Measurements from ENCODE around the gene INSYN2B. TPM values are rescaled to one million over a fixed set of nuclear protein-coding genes. Genes with fewer than 3 reads are reported as not detected.

The INSYN2B gene
- total and polyA plus RNA-seq, 2 experiments from 2014 or later = not detected

- no peak for TF ChIP-seq REST (IDR thresholded peaks at IDR 0.05; ENCODE audit: unreplicated experiment)
- no peak for TF ChIP-seq EZH2phosphoT487 (IDR thresholded peaks at IDR 0.05; ENCODE audit: unreplicated experiment)
- TF ChIP-seq ZNF114 (CRISPR knock-in tag; IDR thresholded peaks at IDR 0.05) = no peak
Measured at GRCh38 chr5:169958278-169958677, 22.0 kb downstream of the INSYN2B start (continued).

- no peaks in the 10 kb centered on the region for H4K20me1 ChIP-seq (replicated peaks; ENCODE audit: insufficient read depth)
- H3K79me2 ChIP-seq (replicated peaks; ENCODE audit: insufficient read depth) = no peaks in the 10 kb centered on the region
- Mint-ChIP-seq H3K9me3 (no peaks in the 10 kb centered on the region), H3K27ac (no peak overlapping the region), H3K27me3 (ENCODE audit: insufficient read depth, low read depth, poor library complexity) (peaks cover 1% of the 10 kb centered on the region), H3K4me3 (no peak overlapping the region), H3K36me3 (ENCODE audit: low read depth) (no peaks in the 10 kb centered on the region), H3K4me1 (peaks cover 12% of the 10 kb centered on the region)
- no peak for DNase-seq (ENCODE audit: low spot score)
- H3K4me2 ChIP-seq = no peak overlapping the region
- H3K36me3 ChIP-seq (ENCODE audit: insufficient read depth) = no peaks in the 10 kb centered on the region
- no peaks in the 10 kb centered on the region for H3F3A ChIP-seq (replicated peaks; ENCODE audit: low read depth)
- no peak overlapping the region for H3K27ac ChIP-seq (ENCODE audit: low read depth)
- H3K27me3 ChIP-seq (ENCODE audit: insufficient read depth) = no peaks in the 10 kb centered on the region
- no peaks in the 10 kb centered on the region for H3K9me2 ChIP-seq (ENCODE audit: insufficient read depth)
- H3K4me1 ChIP-seq (ENCODE audit: insufficient read depth) = peaks cover 14% of the 10 kb centered on the region
- ATAC-seq = no peak
- no peak overlapping the region for H2AFZ ChIP-seq
- no peak overlapping the region for H3K4me3 ChIP-seq
- no peak for TF ChIP-seq JUNB (IDR thresholded peaks at IDR 0.05; ENCODE audit: unreplicated experiment)
- no peak for TF ChIP-seq ZNF331 (CRISPR knock-in tag; IDR thresholded peaks at IDR 0.05; ENCODE audit: low read depth)
- TF ChIP-seq NANOG (IDR thresholded peaks at IDR 0.05; ENCODE audit: borderline replicate concordance) = no peak
- TF ChIP-seq REST (IDR thresholded peaks at IDR 0.05; ENCODE audit: unreplicated experiment) = no peak
- TF ChIP-seq STAT1 (IDR thresholded peaks at IDR 0.05; ENCODE audit: unreplicated experiment) = no peak
- TF ChIP-seq CTCF (conservative IDR thresholded peaks at IDR 0.05; ENCODE audit: low read depth in 2 of 2) = no peak
- TF ChIP-seq ZNF462 (CRISPR knock-in tag; IDR thresholded peaks at IDR 0.05) = no peak
- TF ChIP-seq EZH2 (IDR thresholded peaks at IDR 0.05; ENCODE audit: low read depth, unreplicated experiment) = no peak
- TF ChIP-seq POLR2AphosphoS5 (IDR thresholded peaks at IDR 0.05; ENCODE audit: low read depth) = no peak
Measured at GRCh38 chr5:169956756-169957155, 23.5 kb downstream of the INSYN2B start.
